HEK293 (cell line): ENCODE results near the gene IGLON5.

Experiments
- CTCF ChIP-seq: fragments of 450-650 bp; formaldehyde crosslinking; IDR thresholded peaks from 2 replicates; pipeline ENCODE4 v1.5.1; 2016; ENCODE audit warnings: missing biosample characterization, missing genetic modification characterization
- ZBTB11 ChIP-seq: fragments of 450-650 bp; formaldehyde crosslinking; conservative IDR thresholded peaks from 2 replicates; pipeline ENCODE4 v1.5.1; 2016; ENCODE audit warnings: low read depth, missing biosample characterization, missing genetic modification characterization
- ZBTB21 ChIP-seq: fragments of 450-650 bp; formaldehyde crosslinking; IDR thresholded peaks from 2 replicates; pipeline ENCODE4 v1.5.1; 2017; ENCODE audit warnings: missing biosample characterization, missing genetic modification characterization
- ZFP41 ChIP-seq: fragments of 450-650 bp; formaldehyde crosslinking; IDR thresholded peaks from 2 replicates; pipeline ENCODE4 v1.5.1; 2016; ENCODE audit warnings: missing biosample characterization, missing genetic modification characterization, borderline replicate concordance
- ZNF398 ChIP-seq: fragments of 450-650 bp; formaldehyde crosslinking; IDR thresholded peaks from 2 replicates; pipeline ENCODE4 v1.5.1; 2017; ENCODE audit warnings: missing biosample characterization, missing genetic modification characterization

GRCh38 chr19:51357952-51358351 lies 46.5 kb downstream of the IGLON5 start:
- TF ChIP-seq CTCF (tag by site-specific recombination) (no peak), ZBTB11 (tag by site-specific recombination) (no peak), ZNF398 (tag by site-specific recombination) (no peak), ZBTB21 (tag by site-specific recombination) (no peak), ZFP41 (tag by site-specific recombination) (no peak)
